Skin epidermis (tissue), 12 donors: ENCODE data around the gene POU2AF1.

Experiments
- H3K27ac ChIP-seq, 21 experiments: fragments of 200-600 bp; sonication (generic) in 11 of 21; one replicate each; pipeline ENCODE4 v1.5.0; 2020; ENCODE audit warnings: mild to moderate bottlenecking in 3 of 21, inconsistent platforms in 2 of 21, moderate library complexity in 2 of 21
- H3K4me3 ChIP-seq, 7 experiments: fragments of 200-600 bp; sonication (generic) in 2 of 7; one replicate each; pipeline ENCODE4 v1.5.0; 2020; ENCODE audit warnings: inconsistent platforms in 2 of 7, mild to moderate bottlenecking in 2 of 7, moderate library complexity in 1 of 7

The POU2AF1 gene

DNA sequence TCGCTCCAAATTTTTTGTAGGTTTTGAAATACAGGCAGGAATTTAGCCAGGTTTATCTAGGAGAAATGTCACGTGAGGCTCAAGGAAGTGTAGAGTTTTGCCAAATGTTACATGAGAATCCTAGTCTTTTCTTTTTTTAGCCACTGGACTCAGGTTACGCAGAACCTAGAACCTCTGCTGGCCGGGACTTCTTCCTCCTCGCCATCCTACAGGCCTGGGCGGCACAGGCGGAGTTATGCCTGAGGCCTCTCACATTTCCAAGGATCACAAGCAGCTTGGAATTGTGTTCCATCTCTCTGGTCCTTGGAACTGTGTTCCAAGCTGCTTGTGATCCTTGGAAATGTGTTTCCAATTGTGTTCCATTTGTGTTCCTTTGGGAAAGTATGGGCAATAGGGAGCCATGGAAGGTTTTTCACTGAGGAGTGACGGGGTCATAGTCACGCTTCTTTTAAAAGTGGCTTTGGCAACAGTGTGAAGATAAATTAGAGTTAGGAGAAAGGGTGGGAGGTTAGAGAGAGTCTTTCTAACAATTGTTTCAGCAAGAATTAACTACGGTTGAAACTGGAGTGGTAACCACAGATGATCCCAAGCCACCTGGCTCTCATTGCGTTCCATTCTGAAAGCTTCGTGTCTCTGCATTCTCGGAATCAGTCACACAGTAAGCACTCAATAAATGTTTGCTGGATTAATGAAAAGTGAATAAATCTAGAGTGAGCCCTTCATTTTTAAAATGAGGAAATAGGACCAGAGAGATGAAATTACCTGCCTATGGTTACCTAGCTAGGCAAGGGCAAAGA, 12.5 kb upstream of the POU2AF1 start:
- no peak overlapping the region for H3K27ac ChIP-seq
- no peak overlapping the region for H3K4me3 ChIP-seq

DNA sequence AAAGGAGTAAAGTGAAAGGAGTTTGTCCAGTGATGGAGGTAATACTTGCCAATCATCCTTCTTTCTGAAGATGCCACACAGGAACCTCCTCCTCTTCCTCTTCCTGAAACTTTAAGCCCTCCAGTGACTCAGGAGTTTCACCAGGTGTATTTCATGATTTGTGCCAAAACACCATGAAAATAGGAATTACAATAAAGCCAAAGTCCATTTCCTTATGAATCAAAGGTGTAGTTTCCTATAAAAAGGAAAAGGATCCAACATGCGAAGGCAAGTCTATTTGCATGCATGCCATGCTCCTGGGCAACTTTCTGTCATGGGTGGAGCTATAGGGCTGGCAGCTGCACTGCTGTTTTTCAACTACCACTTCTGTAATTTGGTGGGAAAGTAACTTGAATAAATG, 9.8 kb upstream of the POU2AF1 start:
- Histone ChIP-seq H3K27ac (peak overlapping the region in 1 of 21 experiments; percentile 52), H3K4me3 (no peak overlapping the region)

DNA sequence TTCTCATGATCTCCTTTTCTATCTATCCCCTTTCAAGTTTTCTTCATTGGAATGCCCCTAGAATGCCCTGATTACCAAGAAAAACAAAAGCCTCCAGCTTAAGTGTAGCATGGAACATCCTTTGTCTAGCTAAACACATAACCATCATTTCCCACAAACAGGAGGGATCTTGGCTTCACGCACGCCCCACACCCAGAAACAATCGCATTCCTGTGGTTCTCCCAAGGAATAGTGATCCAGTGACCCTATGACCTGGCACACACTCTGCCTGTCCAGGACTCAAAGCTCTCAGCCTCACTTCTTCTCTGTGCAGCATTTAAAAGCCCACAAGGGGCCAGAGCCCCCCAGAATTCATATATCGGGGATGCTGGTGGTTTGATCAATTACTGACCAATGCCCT, 9.3 kb upstream of the POU2AF1 start:
- Histone ChIP-seq H3K27ac (peak overlapping the region in 1 of 21 experiments; percentile 52), H3K4me3 (no peak overlapping the region)

DNA sequence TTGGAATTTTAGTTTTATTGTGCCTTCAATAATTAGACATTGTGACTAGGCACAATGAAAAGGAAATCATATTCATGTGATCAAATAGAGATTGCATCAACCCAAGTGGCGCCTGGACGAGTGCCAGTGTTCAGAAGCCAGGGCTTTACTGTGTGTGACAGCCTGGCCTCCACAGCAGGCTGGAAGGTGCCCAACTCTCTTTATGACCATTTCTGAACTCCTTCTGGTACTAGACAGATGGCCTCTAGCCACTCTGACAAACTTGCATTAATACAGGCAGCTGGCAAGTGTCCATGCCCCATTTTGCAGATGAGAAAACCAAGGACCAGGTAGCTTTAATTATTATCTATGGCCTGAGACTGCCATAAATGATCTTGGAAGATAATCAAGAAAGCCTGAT, 8.3 kb upstream of the POU2AF1 start:
- H3K27ac ChIP-seq = no peak overlapping the region
- no peak overlapping the region for H3K4me3 ChIP-seq

DNA sequence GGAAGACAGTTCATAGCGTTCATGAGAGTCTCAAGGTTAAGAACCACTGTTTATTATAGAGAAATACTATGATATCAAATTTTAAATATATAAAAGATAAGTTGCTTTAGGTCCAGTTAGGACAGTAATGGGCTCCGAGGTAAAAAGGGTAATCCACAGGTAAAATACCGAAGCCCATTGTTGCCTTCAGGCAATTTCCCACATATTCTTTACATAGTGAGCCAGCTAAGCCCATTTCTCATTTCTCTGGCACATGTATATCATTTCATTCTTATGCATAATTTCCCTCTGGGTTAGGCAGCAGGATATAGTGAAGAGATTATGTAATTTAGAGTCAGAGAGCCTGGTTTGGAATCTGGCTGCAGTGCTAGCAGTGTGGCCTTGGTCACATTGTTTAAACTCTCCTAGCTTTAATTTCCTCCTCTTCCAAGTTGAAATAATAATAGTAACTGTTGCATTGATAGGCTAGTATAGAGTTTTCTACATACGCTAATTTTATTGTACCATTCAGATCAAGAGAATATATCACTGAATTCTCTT, 7.6 kb upstream of the POU2AF1 start:
- H3K27ac ChIP-seq = no peak overlapping the region
- no peak overlapping the region for H3K4me3 ChIP-seq

DNA sequence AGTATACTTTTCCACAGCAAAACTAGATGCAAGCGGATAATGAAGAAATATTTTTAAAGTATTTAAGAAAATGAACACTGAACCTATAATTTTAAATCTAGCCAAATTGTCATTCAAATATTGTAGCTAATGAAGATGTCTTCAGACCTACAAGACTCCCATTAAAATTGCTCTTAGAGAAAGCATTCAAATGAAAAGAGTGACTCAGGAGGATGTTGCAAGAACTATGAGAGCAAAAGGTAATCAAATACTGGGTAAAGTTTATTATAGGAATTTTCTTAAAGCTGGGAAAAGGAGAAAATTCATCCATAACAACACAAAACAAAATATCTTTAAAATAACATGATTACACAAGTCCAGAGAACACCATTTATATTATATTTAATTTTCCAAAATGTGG, 5.4 kb upstream of the POU2AF1 start:
- H3K27ac ChIP-seq = no peak overlapping the region
- H3K4me3 ChIP-seq = no peak overlapping the region

DNA sequence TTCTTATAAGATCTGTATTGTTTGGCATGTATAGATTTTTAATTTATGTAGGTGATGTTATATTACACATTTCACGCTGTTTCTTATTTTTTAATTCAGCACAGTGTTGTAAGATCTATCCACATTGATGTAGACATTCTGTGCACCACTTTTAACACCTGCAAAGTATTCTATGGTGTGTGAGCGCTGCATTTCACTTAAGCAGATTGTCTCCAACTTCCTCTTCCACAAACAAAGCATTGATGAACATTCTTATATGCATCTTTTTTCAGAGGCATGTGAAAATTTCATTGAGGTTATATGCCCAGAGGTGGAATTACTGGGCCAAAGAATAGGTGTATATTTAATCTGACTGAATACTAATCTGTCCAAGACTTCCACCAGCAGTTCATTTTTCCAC, 3.4 kb upstream of the POU2AF1 start:
- no peak overlapping the region for H3K4me3 ChIP-seq
- H3K27ac ChIP-seq = no peak overlapping the region

DNA sequence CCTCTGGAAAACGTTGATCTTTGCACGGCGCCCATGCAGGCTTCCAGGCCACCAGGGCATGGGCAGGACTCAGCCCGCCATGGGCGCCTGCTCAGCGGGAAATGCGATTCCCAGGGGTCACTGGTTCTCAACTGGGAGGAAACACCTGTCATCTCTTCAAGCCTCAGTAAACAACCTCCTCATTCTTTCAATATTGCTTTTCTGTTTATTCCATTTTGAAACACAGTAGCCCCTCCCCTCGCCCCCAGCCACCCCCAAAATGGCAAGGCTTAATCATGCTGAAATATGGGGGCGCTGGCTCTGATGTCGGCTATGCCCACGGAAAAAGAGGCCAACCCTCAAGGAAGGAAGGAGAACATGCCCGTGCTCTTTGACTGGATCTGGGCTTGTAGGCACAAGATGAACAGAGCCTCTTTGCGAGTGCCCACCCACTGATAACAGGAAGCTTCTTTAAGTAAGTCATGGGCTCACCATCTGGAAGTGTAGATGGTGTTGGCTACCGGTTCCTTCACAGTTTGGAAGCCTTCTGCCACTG, 594 bp upstream of the POU2AF1 start:
- Histone ChIP-seq H3K27ac (peak overlapping the region in 15 of 21 experiments; percentile 12 to 83 (median 71)), H3K4me3 (peak overlapping the region in 2 of 7 experiments; percentile 8 to 11)

DNA sequence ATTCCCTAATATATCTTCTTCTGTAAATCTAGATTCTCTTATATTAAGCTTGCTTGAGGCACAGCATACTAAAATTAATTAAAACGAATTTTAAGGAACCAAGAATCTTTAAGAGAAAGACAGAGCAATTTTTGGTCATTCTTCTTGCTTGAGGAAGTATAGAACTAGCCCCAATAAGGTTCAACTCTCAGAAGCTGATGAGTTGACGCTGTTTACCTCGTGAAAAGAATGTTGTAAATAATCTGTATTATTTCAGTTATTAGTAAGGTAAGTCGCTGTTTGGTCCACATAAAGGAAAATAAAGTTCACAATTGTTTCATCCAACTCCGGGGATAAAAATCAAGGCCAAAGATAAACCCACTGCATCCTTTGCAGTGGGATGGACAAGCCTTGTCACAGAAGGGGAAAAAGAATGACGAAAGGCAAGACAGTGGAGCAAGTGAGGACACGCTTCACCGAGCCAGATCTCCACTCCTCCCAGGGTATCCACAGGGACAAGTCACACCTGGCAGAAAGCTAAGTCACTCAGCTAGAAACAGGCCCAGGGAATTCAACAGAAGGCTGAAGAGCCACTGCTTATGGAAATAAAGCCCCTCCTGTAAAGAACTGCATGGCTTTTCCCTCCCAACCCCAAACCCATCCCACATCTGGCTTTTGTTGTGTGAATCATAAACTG, 752 bp downstream of the POU2AF1 start:
- Histone ChIP-seq H3K27ac (peak overlapping the region in 17 of 21 experiments; percentile 11 to 83 (median 61)), H3K4me3 (peak overlapping the region in 1 of 7 experiments; percentile 8)

DNA sequence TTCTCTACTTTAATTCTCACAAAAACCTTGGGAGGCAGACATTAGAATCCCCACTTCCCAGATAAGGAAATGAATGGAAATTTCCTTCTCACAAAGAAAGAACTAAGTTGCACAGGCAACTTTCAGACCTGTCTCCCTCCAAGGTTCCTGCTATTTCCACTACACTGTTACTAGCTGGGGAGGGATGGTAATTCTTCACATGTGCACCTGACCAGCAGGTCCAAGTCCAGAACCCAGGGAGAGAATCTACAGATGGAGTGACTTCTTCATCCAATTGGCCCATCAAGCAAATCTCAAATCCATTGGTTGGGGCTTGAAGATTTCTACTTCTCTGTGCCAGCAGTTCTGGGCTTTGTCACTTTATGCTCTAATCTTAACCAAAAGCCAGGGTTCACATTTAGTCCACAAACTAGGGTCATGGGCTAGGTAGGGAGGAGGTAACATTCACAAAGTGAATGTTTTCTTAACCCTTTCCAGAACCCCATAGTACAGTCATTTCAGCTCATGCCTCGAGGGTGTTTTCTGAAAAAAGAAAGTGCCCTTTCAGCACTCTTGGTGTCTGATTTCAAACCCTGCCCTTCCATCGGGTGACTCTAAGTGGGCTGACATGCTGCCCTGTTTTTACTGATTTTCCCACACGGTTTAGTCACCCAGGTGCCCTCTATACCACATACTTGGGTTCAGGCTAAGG, 2.7 kb downstream of the POU2AF1 start:
- Histone ChIP-seq H3K27ac (peak overlapping the region in 1 of 21 experiments; percentile 18), H3K4me3 (no peak overlapping the region)

DNA sequence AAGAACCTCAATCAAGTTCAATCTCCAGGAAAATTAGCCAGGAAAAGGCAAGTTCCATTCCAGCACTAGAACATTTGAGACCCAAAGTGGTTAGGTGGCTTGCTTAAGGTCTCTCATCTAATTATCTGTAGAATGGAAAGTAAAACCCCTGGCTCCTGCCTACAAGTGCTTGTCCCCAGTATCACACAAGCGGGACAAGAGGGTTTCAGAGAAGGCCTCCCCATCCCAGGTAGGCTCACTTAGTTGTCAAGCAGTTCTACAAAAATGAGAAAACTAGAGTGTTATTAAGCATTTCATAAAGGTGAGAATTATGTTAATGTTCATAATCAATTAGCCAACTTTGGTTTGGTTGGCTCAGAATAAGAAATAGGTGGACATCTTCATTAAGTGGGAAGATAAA, 5.5 kb downstream of the POU2AF1 start:
- no peak overlapping the region for H3K27ac ChIP-seq

DNA sequence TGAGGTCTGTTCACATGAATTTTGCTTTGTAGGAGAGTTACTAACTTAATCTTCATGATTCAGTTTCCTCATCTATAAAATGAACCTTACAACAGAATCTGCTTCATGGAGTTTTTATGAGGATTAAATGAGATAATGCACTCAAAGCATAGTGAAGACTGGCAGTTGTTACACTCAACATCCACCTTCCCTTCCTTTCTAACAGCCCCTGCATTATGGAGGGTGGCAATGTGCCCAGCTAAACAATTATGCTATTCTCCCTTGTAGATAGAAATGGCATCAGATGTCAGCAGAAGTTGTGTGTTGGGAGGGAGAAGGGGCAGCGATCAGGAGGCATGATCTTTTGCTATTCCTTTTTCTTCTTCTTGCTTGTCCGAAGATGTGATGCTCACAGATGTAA, 6.5 kb downstream of the POU2AF1 start:
- Histone ChIP-seq H3K27ac (no peak overlapping the region), H3K4me3 (no peak overlapping the region)

More for the DNA sequence above, 5.5 kb downstream of the POU2AF1 start:
- no peak overlapping the region for H3K4me3 ChIP-seq

DNA sequence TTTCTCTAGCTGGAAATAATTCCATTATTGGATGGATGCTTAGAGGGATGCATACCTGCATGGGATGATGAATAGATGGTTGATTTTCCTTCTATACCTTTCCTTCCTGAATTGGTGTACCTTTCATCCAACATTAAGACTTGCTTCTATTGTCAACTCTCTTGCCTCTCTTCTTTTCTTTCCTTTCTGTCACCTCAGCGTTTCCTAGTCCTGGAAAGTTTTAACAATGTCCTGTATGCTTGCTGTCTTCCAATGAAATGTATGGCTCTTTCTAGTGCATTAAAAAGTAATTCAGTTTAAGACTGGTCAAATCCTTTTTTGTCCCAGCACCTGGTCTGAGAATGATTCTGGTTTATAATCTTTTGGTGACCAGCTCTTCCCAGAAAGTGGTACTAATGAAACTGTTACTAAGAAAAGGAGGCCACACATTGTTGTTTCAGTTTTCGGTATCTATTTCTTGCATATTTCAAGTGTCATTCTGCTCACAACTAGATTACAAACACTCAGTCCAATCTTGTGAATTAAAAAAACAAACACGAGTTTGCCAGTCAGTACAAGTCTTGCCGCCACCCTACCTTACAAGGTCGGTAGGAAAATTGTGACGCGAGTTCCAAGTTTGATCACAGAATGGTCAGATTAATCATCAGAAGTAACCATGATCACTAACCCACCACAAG, 8.0 kb downstream of the POU2AF1 start:
- Histone ChIP-seq H3K4me3 (no peak overlapping the region), H3K27ac (no peak overlapping the region)

DNA sequence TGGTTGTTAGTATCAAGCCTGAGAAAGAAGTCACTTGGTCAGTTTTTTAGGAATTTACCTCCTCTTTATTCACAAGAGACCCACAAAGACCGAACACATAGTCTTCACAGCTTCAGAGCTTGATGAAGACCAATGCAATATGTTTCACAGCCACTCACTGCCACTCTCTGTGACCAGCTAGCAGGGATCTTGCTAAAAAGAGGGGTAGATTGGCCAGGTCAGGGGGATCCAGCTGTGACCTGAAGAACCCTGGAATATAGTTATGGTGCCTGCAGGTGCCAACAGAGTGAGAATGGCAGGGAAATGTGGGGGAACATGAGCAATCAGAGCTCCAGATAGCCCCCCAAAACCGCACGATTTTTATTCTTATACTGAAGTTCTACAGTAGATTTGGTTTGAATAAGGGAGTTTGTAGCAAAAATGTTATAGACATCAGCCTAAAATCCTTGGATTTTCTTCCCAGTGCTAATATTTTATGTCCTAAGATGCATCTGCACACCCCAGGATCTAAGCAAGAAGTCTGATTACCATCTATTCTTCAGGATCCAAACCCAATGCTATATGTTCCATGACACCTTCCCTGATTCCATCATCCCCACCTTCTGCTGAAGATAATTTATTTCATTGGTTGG, 8.7 kb downstream of the POU2AF1 start:
- Histone ChIP-seq H3K4me3 (no peak overlapping the region), H3K27ac (no peak overlapping the region)

DNA sequence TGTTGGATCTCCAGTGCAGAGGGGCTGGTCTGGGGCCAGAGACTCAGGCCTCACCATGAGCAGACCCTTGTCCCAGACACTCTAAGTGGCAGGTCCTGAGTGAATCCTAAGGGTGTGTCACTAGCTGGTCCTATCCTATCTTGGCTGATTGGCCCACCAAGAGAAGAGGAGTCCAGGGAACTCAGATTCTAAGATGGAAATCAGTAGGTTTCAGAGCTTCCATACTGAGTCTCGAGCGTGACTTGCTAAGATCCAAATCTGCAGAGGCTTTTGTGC, 10.9 kb downstream of the POU2AF1 start:
- Histone ChIP-seq H3K4me3 (no peak overlapping the region), H3K27ac (no peak overlapping the region)

DNA sequence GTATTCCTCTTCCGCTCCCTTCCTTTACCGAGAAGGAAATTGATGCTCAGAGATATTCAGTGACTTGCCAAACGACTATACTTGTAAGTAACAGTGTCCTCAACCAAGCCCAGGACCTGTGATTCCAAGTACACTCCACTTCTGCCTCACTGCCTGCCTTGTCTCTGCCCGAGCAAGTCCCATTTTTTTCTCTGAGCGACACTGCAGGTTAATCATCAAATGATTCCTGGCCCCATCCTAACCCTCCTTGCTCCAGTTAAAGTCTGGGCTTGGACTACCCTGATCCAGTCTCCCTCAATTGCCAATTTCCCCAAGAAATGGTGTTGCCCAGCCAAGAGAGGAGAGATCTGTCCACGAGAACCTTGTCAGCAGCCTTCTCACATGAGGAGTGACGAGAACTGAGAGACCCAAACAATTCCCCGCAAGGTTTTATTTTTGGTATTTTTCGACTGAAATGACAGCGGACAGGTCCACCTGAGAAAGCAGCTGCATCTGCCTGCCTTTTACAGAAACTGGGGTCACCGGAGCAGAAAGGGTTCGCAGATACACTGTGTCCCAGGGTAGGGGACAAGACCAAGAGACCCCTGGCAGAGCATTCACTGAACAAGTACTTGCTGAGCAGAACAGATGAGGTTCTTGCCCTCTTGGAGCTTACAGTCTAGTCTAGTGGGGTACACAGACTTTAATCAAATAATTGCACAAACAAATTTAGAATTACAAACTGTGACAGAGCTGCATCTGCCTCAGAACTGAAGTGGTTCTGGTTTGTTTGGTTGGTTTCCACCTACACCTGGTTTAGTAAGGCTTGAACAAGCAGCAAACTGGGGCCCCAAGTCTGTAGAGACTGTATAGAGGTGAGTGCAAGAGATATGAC, 11.4 kb downstream of the POU2AF1 start:
- Histone ChIP-seq H3K4me3 (no peak overlapping the region), H3K27ac (peak overlapping the region in 1 of 21 experiments; percentile 63)

DNA sequence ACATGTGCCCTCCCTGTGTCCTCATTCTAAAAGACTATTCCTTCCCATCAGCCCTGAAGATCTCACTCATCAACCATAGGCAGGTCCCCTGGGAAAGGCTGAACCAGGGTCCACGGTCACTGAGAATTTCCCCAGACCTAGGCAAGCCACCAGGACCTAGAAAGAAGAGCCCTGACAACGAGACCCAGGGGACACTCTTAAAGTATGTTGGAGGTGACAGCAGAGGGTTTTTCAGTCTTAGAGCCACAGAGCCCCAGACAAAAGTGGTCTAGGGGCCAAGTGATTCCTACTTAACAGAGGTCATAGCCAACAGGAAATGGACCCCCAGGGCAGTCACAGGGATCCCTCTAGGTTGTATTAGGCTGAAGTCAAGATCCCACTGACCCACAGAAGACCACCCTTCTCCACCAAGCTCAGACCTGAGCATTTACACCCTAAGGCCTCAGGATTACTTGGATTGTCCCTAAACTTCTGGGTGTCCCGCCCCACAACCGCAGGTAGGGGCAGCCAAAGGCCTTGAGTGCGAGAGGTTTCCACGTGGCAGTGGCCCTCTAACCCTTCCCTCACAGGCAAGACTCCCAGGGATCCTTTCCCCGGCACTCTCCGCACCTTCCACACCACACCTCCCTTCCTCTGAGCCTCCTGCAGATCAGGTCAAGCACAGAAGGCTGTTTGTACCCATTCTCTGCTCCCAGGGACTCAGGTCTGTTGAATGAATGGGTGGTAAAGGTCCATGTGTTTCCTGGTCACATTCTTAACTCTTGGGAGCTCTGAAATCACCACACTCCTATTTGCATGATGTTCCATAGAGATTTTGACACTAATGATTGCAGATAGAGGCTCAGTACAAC, 12.3 kb downstream of the POU2AF1 start:
- H3K4me3 ChIP-seq = no peak overlapping the region
- peak overlapping the region in 1 of 21 experiments; percentile 63 for H3K27ac ChIP-seq
